GM12878 (cell line): ENCODE results near the gene FAF1. TPM values are rescaled to one million over a fixed set of nuclear protein-coding genes. Genes with fewer than 3 reads are reported as not detected.
A peak's percentile ranks its signal among the peaks of the same experiment; 100 is the strongest.

Source experiments
- ATAC-seq: fragments of 200-7000 bp; cut with Tn5 transposase; 3 replicates; pipeline ENCODE4 v1.9.1; 2020; ENCODE audit warnings: mild to moderate bottlenecking, moderate library complexity
- BruUV-seq: library from RNA; stranded (reverse); fragments of 400-500 nt; replicated peaks from 2 replicates; lab custom pipeline; 2021; lab: Mats Ljungman, UMichigan
- CTCF ChIA-PET: fragments of 300-600 bp; sonication (Branson Sonifier 250); formaldehyde crosslinking; extraction: SDS; loops from one replicate; lab custom pipeline; 2021; ENCODE audit warnings: inconsistent platforms; lab: Yijun Ruan, JAX
- POLR2A ChIA-PET: fragments of 350-600 bp; formaldehyde crosslinking; extraction: SDS; loops from one replicate; lab custom pipeline; 2021; ENCODE audit warnings: inconsistent platforms; lab: Charles Lee
- RAD21 ChIA-PET: fragments of 300-600 bp; sonication (Branson Sonifier 250); formaldehyde crosslinking; loops from one replicate; lab custom pipeline; 2023; ENCODE audit warnings: antibody characterized with exemption; ENCODE audit not compliant: unreplicated experiment; lab: Charles Lee
- SMC1A ChIA-PET: fragments of 300-600 bp; sonication (Branson Sonifier 250); formaldehyde crosslinking; loops from one replicate; lab custom pipeline; 2023; ENCODE audit not compliant: unreplicated experiment, uncharacterized antibody; lab: Charles Lee
- DNase-seq: peaks from one replicate; pipeline ENCODE4 v3.0.0-alpha.2; 2011; ENCODE audit warnings: low read depth, low spot score
- FAIRE-seq: peaks from 3 replicates; lab custom pipeline; 2011; peaks lifted over from hg19 to GRCh38; lab: Jason Lieb, UNC
- H2AFZ ChIP-seq: 2 replicates; pipeline ENCODE4 v1.6.0; 2011; ENCODE audit warnings: low read depth, low read length, control low read depth; ENCODE audit not compliant: control insufficient read depth
- H3K27ac ChIP-seq: 2 replicates; pipeline ENCODE4 v1.5.1; 2011; ENCODE audit warnings: control low read depth; ENCODE audit not compliant: control insufficient read depth, insufficient read depth
- H3K27me3 ChIP-seq, 2 experiments: replicated peaks in 1 of 2; 2 replicates each; pipeline versions ENCODE4 v1.6.0 to v1.6.1; 2011; ENCODE audit warnings: low read length in 1 of 2; ENCODE audit not compliant: control insufficient read depth in 2 of 2, insufficient read depth in 2 of 2
- H3K36me3 ChIP-seq, 2 experiments: 2 replicates each; pipeline ENCODE4 v1.5.1; 2011; ENCODE audit warnings: low read length in 1 of 2; ENCODE audit not compliant: control insufficient read depth in 2 of 2, insufficient read depth in 2 of 2
- H3K4me1 ChIP-seq: 2 replicates; pipeline ENCODE4 v1.6.1; 2011; ENCODE audit warnings: mild to moderate bottlenecking, low read length, moderate library complexity, mixed read lengths; ENCODE audit not compliant: control insufficient read depth, insufficient read depth
- H3K4me2 ChIP-seq: 2 replicates; pipeline ENCODE4 v1.6.0; 2011; ENCODE audit warnings: control low read depth; ENCODE audit not compliant: control insufficient read depth, insufficient read depth
- H3K4me3 ChIP-seq: fragments of 200-600 bp; sonication (generic); 2 replicates; pipeline ENCODE4 v1.5.1; 2016
- H3K79me2 ChIP-seq: 2 replicates; pipeline ENCODE4 v1.6.0; 2011; ENCODE audit warnings: low read length; ENCODE audit not compliant: control insufficient read depth, insufficient read depth
- H3K9ac ChIP-seq: 2 replicates; pipeline ENCODE4 v1.8.0; 2011; ENCODE audit warnings: low read length, control low read depth, mixed read lengths; ENCODE audit not compliant: control insufficient read depth, insufficient read depth
- H3K9me3 ChIP-seq: replicated peaks from 3 replicates; pipeline ENCODE4 v1.5.1; 2011; ENCODE audit warnings: mild to moderate bottlenecking, low read length; ENCODE audit not compliant: control insufficient read depth, insufficient read depth
- H4K20me1 ChIP-seq: 2 replicates; pipeline ENCODE4 v1.6.0; 2011; ENCODE audit not compliant: control insufficient read depth, insufficient read depth
- BCLAF1 ChIP-seq: fragments of 450-650 bp; IDR thresholded peaks from 2 replicates; pipeline ENCODE4 v1.6.1; 2017; ENCODE audit warnings: antibody characterized with exemption, mild to moderate bottlenecking, moderate library complexity
- CBX3 ChIP-seq: fragments of 200-600 bp; sonication (generic); IDR thresholded peaks from 2 replicates; pipeline ENCODE4 v1.6.1; 2016; ENCODE audit warnings: low read depth, borderline replicate concordance
- CTCF ChIP-seq, 3 experiments: IDR thresholded peaks in 2 of 3; conservative IDR thresholded peaks in 1 of 3; 2 replicates each; pipeline ENCODE4 v1.5.1; 2011; ENCODE audit warnings: low read depth in 3 of 3, low read length in 3 of 3, mild to moderate bottlenecking in 3 of 3, control low read depth in 2 of 3, moderate library complexity in 2 of 3, inconsistent platforms in 1 of 3, mixed read lengths in 1 of 3; ENCODE audit not compliant: control insufficient read depth in 2 of 3, insufficient read depth in 1 of 3; ENCODE audit errors: extremely low read depth in 1 of 3
- MYB ChIP-seq: fragments of 150-350 bp; IDR thresholded peaks from 2 replicates; pipeline ENCODE4 v1.6.1; 2014; ENCODE audit warnings: mild to moderate bottlenecking, low read depth, low read length, borderline replicate concordance
- NR2F1 ChIP-seq: fragments of 450-650 bp; conservative IDR thresholded peaks from 2 replicates; pipeline ENCODE4 v1.6.1; 2017; ENCODE audit warnings: mild to moderate bottlenecking
- RAD21 ChIP-seq: IDR thresholded peaks from 2 replicates; pipeline ENCODE4 v1.6.1; 2011; ENCODE audit warnings: mild to moderate bottlenecking, low read depth, low read length, moderate library complexity; ENCODE audit not compliant: insufficient read depth
- SREBF1 ChIP-seq: IDR thresholded peaks from 2 replicates; pipeline ENCODE4 v1.6.1; 2012; ENCODE audit warnings: mild to moderate bottlenecking, low read length
- TBL1XR1 ChIP-seq: IDR thresholded peaks from 2 replicates; pipeline ENCODE4 v1.6.1; 2012; ENCODE audit warnings: low read depth, low read length, improper control_type of control experiment
- TCF3 ChIP-seq: IDR thresholded peaks from 2 replicates; pipeline ENCODE4 v1.6.1; 2012; ENCODE audit warnings: low read depth, mild to moderate bottlenecking, low read length, borderline replicate concordance; ENCODE audit not compliant: insufficient read depth
- WGBS: methylation state at CpG from one replicate; pipeline ENCODE4 v1.1.6; 2016; ENCODE audit warnings: low lambda C conversion rate; ENCODE audit not compliant: insufficient replicate concordance, insufficient coverage; ENCODE audit errors: missing lambda C conversion rate; 5-methylcytosine and 5-hydroxymethylcytosine counted together
- in situ Hi-C: fragments of 300-500 bp; cut with MboI; formaldehyde crosslinking; loops from 9 replicates; pipeline ENCODE4 v1.14.3; 2018; ENCODE audit warnings: mixed read lengths
- intact Hi-C: fragments of 100-400 bp; cut with micrococcal nuclease; formaldehyde crosslinking; loops from one replicate; pipeline ENCODE4 v1.14.2; 2022; ENCODE audit not compliant: unreplicated experiment
- polyA plus RNA-seq, 11 experiments: library from polyadenylated mRNA; depleted of rRNA in 4 of 11; unstranded in 6 of 11; stranded (reverse) in 5 of 11; fragments of >200 nt; fragmentation: Nextera tagmentation in 4 of 11; fragmentation: Illumina TruSeq in 1 of 11; extraction: Ambion mirVana in 4 of 11; extraction: Trizol in 1 of 11; gene quantifications; 1 replicate in 1 of 11; 2 replicates in 10 of 11; pipeline versions ENCODE4 v1.2.1 to v1.2.3, GENCODE V29; 2011 to 2016; ENCODE audit warnings: inconsistent platforms in 2 of 11, missing spikeins in 2 of 11, low read depth in 1 of 11
- total RNA-seq, 4 experiments: library from RNA; depleted of rRNA in 3 of 4; stranded (reverse); fragments of >200 nt in 3 of 4; fragmentation: Illumina TruSeq in 1 of 4; extraction: Trizol in 1 of 4; gene quantifications; 2 replicates each; pipeline versions ENCODE4 v1.2.1 to v1.2.3, GENCODE V29; 2013 to 2021

FAF1 gene
- total and polyA plus RNA-seq, 10 of the 15 experiments (the other 5 are each of a cell fraction or from before 2014, with no cell fraction given): 8.6 to 54.5 (median 23.7) TPM

- no peaks in the 10 kb centered on the region for H3K4me1 ChIP-seq
- no peaks in the 10 kb centered on the region for H4K20me1 ChIP-seq
- H3K4me3 ChIP-seq: no peak overlapping the region
- ChIA-PET POLR2A (no interaction called here), SMC1A (interaction anchor here (0.6 to 1.0 kb wide), 2 partner anchors 8 to 45 kb away, joined by 3 to 5 read pairs; no protein-coding TSS in a partner anchor), RAD21 (interaction anchor here (1.1 kb wide), 1 partner anchor 439 kb away, joined by 3 read pairs; no protein-coding TSS in a partner anchor), CTCF (no interaction called here)
- H3K9ac ChIP-seq: no peak overlapping the region
- FAIRE-seq: no peak
- H3K27ac ChIP-seq: no peak overlapping the region
- intact Hi-C loops: no loop called here
- no peak overlapping the region for H2AFZ ChIP-seq
- ATAC-seq: peak; percentile 29; the same call in 1 of the 3 replicates
- DNase-seq: no peak
- no peaks in the 10 kb centered on the region for H3K79me2 ChIP-seq
- H3K36me3 ChIP-seq: peaks cover 0 to 3% of the 10 kb centered on the region in 2 experiments; a peak in 2 of 4 replicates
- TF ChIP-seq TCF3 (no peak), NR2F1 (no peak), TBL1XR1 (no peak), MYB (no peak), CBX3 (no peak), RAD21 (peak; percentile 33; the same call in 1 of the 2 replicates), CTCF (IDR thresholded peaks at IDR 0.05 in 2 of 3, conservative IDR thresholded peaks at IDR 0.05 in 1 of 3; ENCODE audit: control insufficient read depth in 2 of 3, extremely low read depth in 1 of 3, insufficient read depth in 1 of 3, low read depth in 3 of 3, low read length in 3 of 3) (peak in 2 of 3 experiments; percentile 19 to 26; a peak in 1 of 6 replicates), BCLAF1 (no peak), SREBF1 (no peak)
- no peaks in the 10 kb centered on the region for H3K27me3 ChIP-seq
- in situ Hi-C loops: no loop called here
- BruUV-seq: no TSS peak
- 74% methylated on average over 2 of the region's 2 CpGs for WGBS
- H3K4me2 ChIP-seq: no peak overlapping the region
- H3K9me3 ChIP-seq: no peaks in the 10 kb centered on the region
These were observed 209.9 kb downstream of the FAF1 start for GRCh38 chr1:50750021-50750619.
